Loucy (cell line): ENCODE measurements around the gene CCNI.
"Not testable (repeated sequence)": the region's sequence is repeated elsewhere in the genome, so short reads cannot be mapped to it uniquely, and the experiment has no call there.

Experiments
- H2AFZ ChIP-seq: fragments of 200-600 bp; sonication (generic); 2 replicates; pipeline ENCODE4 v1.6.0; 2016; ENCODE audit warnings: antibody characterized with exemption, mild to moderate bottlenecking, low read length, moderate library complexity
- H3F3A ChIP-seq: fragments of 200-600 bp; 2 replicates; pipeline ENCODE4 v1.6.0; 2016; ENCODE audit warnings: antibody characterized with exemption, low read depth, mild to moderate bottlenecking
- H3K27me3 ChIP-seq: fragments of 200-600 bp; sonication (generic); 2 replicates; pipeline ENCODE4 v1.6.1; 2014; ENCODE audit warnings: low read length, mild to moderate bottlenecking; ENCODE audit not compliant: insufficient read depth, poor library complexity, severe bottlenecking
- H3K36me3 ChIP-seq: fragments of 200-600 bp; sonication (generic); 2 replicates; pipeline ENCODE4 v1.6.1; 2016; ENCODE audit warnings: low read length; ENCODE audit not compliant: insufficient read depth
- H3K4me1 ChIP-seq: fragments of 200-600 bp; sonication (generic); 2 replicates; pipeline ENCODE4 v1.5.1; 2014; ENCODE audit warnings: low read length, mild to moderate bottlenecking; ENCODE audit not compliant: insufficient read depth, poor library complexity, severe bottlenecking
- H3K4me2 ChIP-seq: fragments of 200-600 bp; sonication (generic); 2 replicates; pipeline ENCODE4 v1.6.0; 2014; ENCODE audit warnings: antibody characterized with exemption, low read length, low read depth, mild to moderate bottlenecking; ENCODE audit not compliant: poor library complexity, severe bottlenecking
- H3K4me3 ChIP-seq: fragments of 200-600 bp; sonication (generic); 2 replicates; pipeline ENCODE4 v1.5.1; 2014; ENCODE audit warnings: low read length, mild to moderate bottlenecking, mixed read lengths; ENCODE audit not compliant: poor library complexity, severe bottlenecking
- H3K79me2 ChIP-seq: fragments of 200-600 bp; sonication (generic); 2 replicates; pipeline ENCODE4 v1.6.1; 2014; ENCODE audit warnings: low read length; ENCODE audit not compliant: insufficient read depth
- H3K9ac ChIP-seq: fragments of 200-600 bp; sonication (generic); 2 replicates; pipeline ENCODE4 v1.6.0; 2014; ENCODE audit warnings: mild to moderate bottlenecking, low read depth, low read length, moderate library complexity; ENCODE audit not compliant: poor library complexity, severe bottlenecking
- H3K9me2 ChIP-seq: fragments of 200-600 bp; sonication (generic); replicated peaks from 2 replicates; pipeline ENCODE4 v1.6.1; 2016; ENCODE audit warnings: low read depth, low read length, mixed read lengths
- H3K9me3 ChIP-seq: fragments of 200-600 bp; sonication (generic); 2 replicates; pipeline ENCODE4 v1.6.1; 2014; ENCODE audit warnings: mild to moderate bottlenecking, antibody characterized with exemption, low read length, low read depth; ENCODE audit not compliant: insufficient read depth
- H4K20me1 ChIP-seq: fragments of 200-600 bp; sonication (generic); 2 replicates; pipeline ENCODE4 v1.6.0; 2014; ENCODE audit warnings: antibody characterized with exemption, low read length, mild to moderate bottlenecking; ENCODE audit not compliant: insufficient read depth, poor library complexity, severe bottlenecking
- EZH2phosphoT487 ChIP-seq: fragments of 200-600 bp; IDR thresholded peaks from 2 replicates; pipeline ENCODE4 v1.6.1; 2018; ENCODE audit warnings: antibody characterized with exemption, mild to moderate bottlenecking, moderate library complexity, borderline replicate concordance
- TF ChIP-seq, protein P1 (sequence below): fragments of 200-600 bp; sonication (generic); conservative IDR thresholded peaks from 2 replicates; pipeline ENCODE4 v1.5.1; 2014; ENCODE audit warnings: mild to moderate bottlenecking, antibody characterized with exemption, low read length

CCNI gene

DNA sequence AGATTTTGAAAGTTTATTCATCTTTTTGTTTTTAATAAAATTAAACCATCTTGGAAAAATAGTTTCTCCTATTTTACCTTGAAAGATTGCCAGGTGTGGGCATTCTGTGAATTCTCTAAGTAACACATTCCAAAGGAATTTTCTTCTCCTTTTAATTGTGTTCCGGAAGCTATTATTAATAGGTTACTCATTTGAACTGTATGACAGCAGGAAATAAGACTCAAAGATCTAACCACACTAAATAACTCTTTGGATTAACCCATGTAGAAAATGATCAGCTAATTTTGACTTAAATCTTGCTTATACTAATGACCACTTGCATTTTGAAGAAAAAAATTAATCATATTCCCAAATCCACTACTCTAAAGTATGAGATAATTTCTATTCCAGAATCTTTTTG lies 17.6 kb upstream of the CCNI start:
- TF ChIP-seq, protein P1, sequence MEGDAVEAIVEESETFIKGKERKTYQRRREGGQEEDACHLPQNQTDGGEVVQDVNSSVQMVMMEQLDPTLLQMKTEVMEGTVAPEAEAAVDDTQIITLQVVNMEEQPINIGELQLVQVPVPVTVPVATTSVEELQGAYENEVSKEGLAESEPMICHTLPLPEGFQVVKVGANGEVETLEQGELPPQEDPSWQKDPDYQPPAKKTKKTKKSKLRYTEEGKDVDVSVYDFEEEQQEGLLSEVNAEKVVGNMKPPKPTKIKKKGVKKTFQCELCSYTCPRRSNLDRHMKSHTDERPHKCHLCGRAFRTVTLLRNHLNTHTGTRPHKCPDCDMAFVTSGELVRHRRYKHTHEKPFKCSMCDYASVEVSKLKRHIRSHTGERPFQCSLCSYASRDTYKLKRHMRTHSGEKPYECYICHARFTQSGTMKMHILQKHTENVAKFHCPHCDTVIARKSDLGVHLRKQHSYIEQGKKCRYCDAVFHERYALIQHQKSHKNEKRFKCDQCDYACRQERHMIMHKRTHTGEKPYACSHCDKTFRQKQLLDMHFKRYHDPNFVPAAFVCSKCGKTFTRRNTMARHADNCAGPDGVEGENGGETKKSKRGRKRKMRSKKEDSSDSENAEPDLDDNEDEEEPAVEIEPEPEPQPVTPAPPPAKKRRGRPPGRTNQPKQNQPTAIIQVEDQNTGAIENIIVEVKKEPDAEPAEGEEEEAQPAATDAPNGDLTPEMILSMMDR: no peak
- no peak for TF ChIP-seq EZH2phosphoT487
- Histone ChIP-seq H3K9me3 (no peaks in the 10 kb centered on the region), H3K9me2 (no peaks in the 10 kb centered on the region), H3K4me1 (peaks cover 24% of the 10 kb centered on the region), H3K27me3 (no peaks in the 10 kb centered on the region), H4K20me1 (no peaks in the 10 kb centered on the region), H3K4me2 (peak overlapping the region; percentile 44), H3K9ac (peak overlapping the region; percentile 36), H3F3A (no peaks in the 10 kb centered on the region), H3K4me3 (peak overlapping the region; percentile 3), H2AFZ (no peak overlapping the region), H3K36me3 (no peaks in the 10 kb centered on the region), H3K79me2 (no peaks in the 10 kb centered on the region)

DNA sequence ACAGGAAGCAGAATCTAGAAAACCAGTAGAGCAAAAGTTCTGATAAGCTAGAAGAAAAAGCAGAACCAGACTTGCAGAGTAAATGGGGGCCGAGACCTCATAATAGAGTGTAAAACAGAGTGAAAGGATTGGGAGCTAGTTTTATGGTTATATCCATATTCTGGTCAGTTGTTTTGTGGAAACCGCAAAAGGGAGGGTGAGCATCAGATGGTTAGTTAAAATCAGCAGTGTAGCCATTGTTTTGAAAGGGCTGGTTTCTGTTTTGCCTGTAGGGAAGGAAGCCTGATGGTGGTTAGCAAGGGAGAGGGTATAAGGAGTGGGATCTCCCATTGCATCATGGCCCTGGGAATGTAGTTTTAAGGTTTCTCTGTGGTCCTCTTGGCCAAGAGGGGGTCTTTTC lies 17.2 kb upstream of the CCNI start:
- Histone ChIP-seq H3K4me3 (peak overlapping the region; percentile 3), H3K79me2 (no peaks in the 10 kb centered on the region), H3K9ac (peak overlapping the region; percentile 36), H3K4me1 (peaks cover 24% of the 10 kb centered on the region), H2AFZ (peak overlapping the region; percentile 70), H3F3A (no peaks in the 10 kb centered on the region), H4K20me1 (no peaks in the 10 kb centered on the region), H3K9me2 (no peaks in the 10 kb centered on the region), H3K36me3 (no peaks in the 10 kb centered on the region), H3K9me3 (no peaks in the 10 kb centered on the region), H3K4me2 (peak overlapping the region; percentile 44), H3K27me3 (no peaks in the 10 kb centered on the region)
- no peak for TF ChIP-seq EZH2phosphoT487
- TF ChIP-seq, protein P1: no peak

DNA sequence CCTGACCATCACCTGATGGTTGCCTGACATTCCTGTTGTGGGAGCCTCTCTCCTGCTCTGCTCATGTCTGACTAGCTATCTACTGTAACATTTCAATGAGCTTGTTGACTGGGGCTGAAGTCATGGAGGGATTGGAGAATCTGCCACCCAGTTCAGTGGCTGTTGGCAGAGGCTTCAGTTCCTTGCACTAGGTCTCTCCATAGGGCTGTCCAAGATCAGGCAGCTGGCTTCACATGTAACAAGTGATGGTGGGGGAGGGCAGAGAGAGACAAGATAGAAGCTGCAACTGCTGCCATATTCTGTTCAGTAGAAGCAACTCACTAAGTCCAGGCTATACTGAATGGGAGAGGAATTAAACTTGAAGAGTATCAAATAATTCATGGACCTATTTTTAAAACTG lies 14.1 kb upstream of the CCNI start:
- TF ChIP-seq, protein P1: no peak
- no peak for TF ChIP-seq EZH2phosphoT487
- Histone ChIP-seq H3K4me2 (no peak overlapping the region), H3K27me3 (no peaks in the 10 kb centered on the region), H3K9me3 (no peaks in the 10 kb centered on the region), H3K36me3 (no peaks in the 10 kb centered on the region), H3K9me2 (no peaks in the 10 kb centered on the region), H3K9ac (no peak overlapping the region), H4K20me1 (no peaks in the 10 kb centered on the region), H3K79me2 (no peaks in the 10 kb centered on the region), H3K4me1 (peaks cover 14% of the 10 kb centered on the region), H2AFZ (no peak overlapping the region), H3K4me3 (no peak overlapping the region), H3F3A (no peaks in the 10 kb centered on the region)

DNA sequence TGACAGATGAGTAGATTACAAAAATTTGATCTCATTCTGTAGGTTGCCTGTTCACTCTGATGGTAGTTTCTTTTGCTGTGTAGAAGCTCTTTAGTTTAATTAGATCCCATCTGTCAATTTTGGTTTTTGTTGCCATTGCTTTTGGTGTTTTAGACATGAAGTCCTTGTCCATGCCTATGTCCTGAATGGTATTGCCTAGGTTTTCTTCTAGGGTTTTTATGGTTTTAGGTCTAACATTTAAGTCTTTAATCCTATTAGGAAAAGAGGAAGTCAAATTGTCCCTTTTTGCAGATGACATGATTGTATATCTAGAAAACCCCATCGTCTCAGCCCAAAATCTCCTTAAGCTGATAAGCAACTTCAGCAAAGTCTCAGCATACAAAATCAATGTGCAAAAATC lies 11.2 kb upstream of the CCNI start:
- not testable (repeated sequence) for H3K4me1 ChIP-seq

More for the DNA sequence above, 11.2 kb upstream of the CCNI start:
- H3K36me3 ChIP-seq, H3K79me2 ChIP-seq, H3K9me2 ChIP-seq, H3K27me3 ChIP-seq, H3K9ac ChIP-seq, H3K4me3 ChIP-seq, H3F3A ChIP-seq, H4K20me1 ChIP-seq, H2AFZ ChIP-seq, H3K9me3 ChIP-seq, H3K4me2 ChIP-seq: not testable (repeated sequence)
